Panc1 (cell line): ENCODE results near the gene RNMT. TPM values are rescaled to one million over a fixed set of nuclear protein-coding genes. Genes with fewer than 3 reads are reported as not detected.
"Not testable (repeated sequence)": the region's sequence is repeated elsewhere in the genome, so short reads cannot be mapped to it uniquely, and the experiment has no call there.

Experiments
- ATAC-seq: fragments of 200-7000 bp; cut with Tn5 transposase; 2 replicates; pipeline ENCODE4 v1.9.1; 2020; ENCODE audit warnings: mild to moderate bottlenecking, moderate library complexity
- BruUV-seq: library from RNA; stranded (reverse); fragments of 400-500 nt; replicated peaks from 2 replicates; lab custom pipeline; 2021; lab: Mats Ljungman, UMichigan
- CTCF ChIA-PET: fragments of 300-600 bp; sonication (Branson Sonifier 250); formaldehyde crosslinking; loops from one replicate; lab custom pipeline; 2022; ENCODE audit warnings: antibody characterized with exemption; lab: Charles Lee
- POLR2A ChIA-PET: fragments of 300-600 bp; sonication (Branson Sonifier 250); formaldehyde crosslinking; loops from one replicate; lab custom pipeline; 2022; ENCODE audit warnings: antibody characterized with exemption; lab: Charles Lee
- DNase-seq: peaks from one replicate; pipeline ENCODE4 v3.0.0-alpha.2; 2010; ENCODE audit warnings: low read depth, low spot score
- H3K27ac ChIP-seq: 2 replicates; pipeline ENCODE4 v1.5.1; 2011; ENCODE audit warnings: mild to moderate bottlenecking, low read length, inconsistent platforms
- H3K27me3 ChIP-seq: fragments of 200-500 bp; sonication (Bioruptor generic); 2 replicates; pipeline ENCODE4 v1.6.0; 2014; ENCODE audit warnings: low read length, inconsistent platforms; ENCODE audit not compliant: control insufficient read depth, insufficient read depth
- H3K36me3 ChIP-seq: fragments of 200-500 bp; sonication (Bioruptor generic); 2 replicates; pipeline ENCODE4 v1.5.1; 2014; ENCODE audit warnings: inconsistent platforms, mild to moderate bottlenecking, low read length, moderate library complexity; ENCODE audit not compliant: control insufficient read depth, insufficient read depth
- H3K4me1 ChIP-seq: 2 replicates; pipeline ENCODE4 v1.5.1; 2011; ENCODE audit warnings: inconsistent platforms, mild to moderate bottlenecking, low read length, moderate library complexity; ENCODE audit not compliant: control insufficient read depth, insufficient read depth
- H3K4me3 ChIP-seq, 2 experiments: 2 replicates each; pipeline ENCODE4 v1.5.1; 2011 to 2012; ENCODE audit warnings: low read depth in 2 of 2, low read length in 2 of 2, mild to moderate bottlenecking in 2 of 2, inconsistent platforms in 1 of 2, moderate library complexity in 1 of 2
- H3K9me3 ChIP-seq: fragments of 200-500 bp; sonication (Bioruptor generic); 2 replicates; pipeline ENCODE4 v1.5.1; 2014; ENCODE audit warnings: low read depth, mild to moderate bottlenecking, inconsistent platforms, low read length, moderate library complexity; ENCODE audit not compliant: control insufficient read depth, insufficient read depth
- CTCF ChIP-seq: fragments of 450-650 bp; IDR thresholded peaks from 2 replicates; pipeline ENCODE4 v1.5.1; 2017; ENCODE audit warnings: mild to moderate bottlenecking
- POLR2AphosphoS5 ChIP-seq: IDR thresholded peaks from 2 replicates; pipeline ENCODE4 v1.6.1; 2012; ENCODE audit warnings: mild to moderate bottlenecking, low read depth, low read length, moderate library complexity
- REST ChIP-seq, 2 experiments: IDR thresholded peaks; 2 replicates each; pipeline ENCODE4 v1.6.1; 2011 to 2012; ENCODE audit warnings: low read depth in 2 of 2, control low read depth in 1 of 2, low read length in 1 of 2, mild to moderate bottlenecking in 1 of 2, moderate library complexity in 1 of 2; ENCODE audit not compliant: insufficient read depth in 1 of 2
- SIN3A ChIP-seq: IDR thresholded peaks from 2 replicates; pipeline ENCODE4 v1.6.1; 2012; ENCODE audit warnings: low read depth, mild to moderate bottlenecking, low read length, moderate library complexity, borderline replicate concordance; ENCODE audit not compliant: insufficient read depth
- TCF7L2 ChIP-seq: IDR thresholded peaks from 2 replicates; pipeline ENCODE4 v1.6.1; 2011; ENCODE audit warnings: mild to moderate bottlenecking, low read depth, low read length, inconsistent platforms
- in situ Hi-C: cut with HindIII; loops from 2 replicates; pipeline ENCODE4 v1.10.0; 2016; ENCODE audit warnings: low sequenced_read_pairs, low pct_unique_long_range_greater_than_20kb
- intact Hi-C: fragments of 100-400 bp; cut with micrococcal nuclease; formaldehyde crosslinking; loops from one replicate; pipeline ENCODE4 v1.10.0; 2022; ENCODE audit not compliant: unreplicated experiment
- total RNA-seq: library from RNA; stranded (reverse); gene quantifications from one replicate; pipeline ENCODE4 v1.2.1, GENCODE V29; 2021; ENCODE audit not compliant: unreplicated experiment

RNMT gene
- total RNA-seq, 1 experiment from 2014 or later, result 26.9 TPM

- not testable (repeated sequence) for BruUV-seq
Measured at GRCh38 chr18:13695337-13695736, 31.1 kb upstream of the RNMT start.

GRCh38 chr18:13696961-13697360, 29.5 kb upstream of the RNMT start:
- DNase-seq (no peak), ATAC-seq (no peak)
- H3K27ac ChIP-seq, result no peak overlapping the region
- POLR2A ChIA-PET, result no interaction called here
- in situ Hi-C loops (no loop called here), intact Hi-C loops (no loop called here)
- no peaks in the 10 kb centered on the region for H3K4me1 ChIP-seq
- H3K27me3 ChIP-seq, result no peaks in the 10 kb centered on the region
- TF ChIP-seq REST (IDR thresholded peaks at IDR 0.05; ENCODE audit: insufficient read depth in 1 of 2, low read depth in 2 of 2, low read length in 1 of 2), result no peak
- no peak for TF ChIP-seq SIN3A
- TF ChIP-seq CTCF, result no peak
- TF ChIP-seq TCF7L2, result no peak
- no peak for TF ChIP-seq POLR2AphosphoS5
- CTCF ChIA-PET, result no interaction called here
- no TSS peak for BruUV-seq
- no peaks in the 10 kb centered on the region for H3K36me3 ChIP-seq
- H3K9me3 ChIP-seq, result peaks cover 9% of the 10 kb centered on the region; the same call in 1 of the 2 replicates
- H3K4me3 ChIP-seq, result no peak overlapping the region

More at GRCh38 chr18:13695337-13695736, 31.1 kb upstream of the RNMT start:
- CTCF ChIA-PET, ATAC-seq, DNase-seq, H3K4me1 ChIP-seq, H3K4me3 ChIP-seq, intact Hi-C loops, H3K36me3 ChIP-seq, H3K27ac ChIP-seq, POLR2A ChIA-PET, H3K9me3 ChIP-seq, H3K27me3 ChIP-seq, in situ Hi-C loops: not testable (repeated sequence)

- DNase-seq, result no peak
- no peak overlapping the region for H3K27ac ChIP-seq
- no peak overlapping the region for H3K4me3 ChIP-seq
- peaks cover 38% of the 10 kb centered on the region; the same call in 1 of the 2 replicates for H3K9me3 ChIP-seq
- intact Hi-C loops, result no loop called here
- ATAC-seq, result no peak
- ChIA-PET CTCF (no interaction called here), POLR2A (no interaction called here)
- BruUV-seq, result no TSS peak
- in situ Hi-C loops, result no loop called here
- H3K36me3 ChIP-seq, result no peaks in the 10 kb centered on the region
- no peak for TF ChIP-seq CTCF
- no peak for TF ChIP-seq REST (IDR thresholded peaks at IDR 0.05; ENCODE audit: insufficient read depth in 1 of 2, low read depth in 2 of 2, low read length in 1 of 2)
- no peak for TF ChIP-seq TCF7L2
- TF ChIP-seq SIN3A, result no peak
- no peak for TF ChIP-seq POLR2AphosphoS5
- no peaks in the 10 kb centered on the region for H3K4me1 ChIP-seq
- H3K27me3 ChIP-seq, result no peaks in the 10 kb centered on the region
Measured at GRCh38 chr18:13700153-13700552, 26.3 kb upstream of the RNMT start.
